Osteocyte (in vitro differentiated cells): Measurements from ENCODE around the gene SUPT4H1. TPM values are rescaled to one million over a fixed set of nuclear protein-coding genes. Genes with fewer than 3 reads are reported as not detected.

ENCODE experiments used
- DNase-seq: peaks from one replicate; pipeline ENCODE4 v3.0.0; 2021; ENCODE audit warnings: mixed read lengths; ENCODE audit not compliant: unreplicated experiment; ENCODE audit errors: extremely low spot score
- H3K27ac Mint-ChIP-seq: one replicate; pipeline ENCODE4 v1.8.0; 2021; ENCODE audit warnings: mild to moderate bottlenecking, mixed read lengths; ENCODE audit not compliant: unreplicated experiment
- H3K27me3 Mint-ChIP-seq: one replicate; pipeline ENCODE4 v1.8.0; 2021; ENCODE audit warnings: mixed read lengths; ENCODE audit not compliant: unreplicated experiment
- H3K36me3 Mint-ChIP-seq: one replicate; pipeline ENCODE4 v1.8.0; 2021; ENCODE audit warnings: mixed read lengths; ENCODE audit not compliant: unreplicated experiment
- H3K4me1 Mint-ChIP-seq: one replicate; pipeline ENCODE4 v1.8.0; 2021; ENCODE audit warnings: mixed read lengths; ENCODE audit not compliant: unreplicated experiment
- H3K4me3 Mint-ChIP-seq: one replicate; pipeline ENCODE4 v1.8.0; 2021; ENCODE audit warnings: mild to moderate bottlenecking, moderate library complexity, mixed read lengths; ENCODE audit not compliant: unreplicated experiment
- H3K9me3 Mint-ChIP-seq: one replicate; pipeline ENCODE4 v1.8.0; 2021; ENCODE audit warnings: mixed read lengths; ENCODE audit not compliant: unreplicated experiment
- total RNA-seq: library from RNA; stranded (reverse); gene quantifications from 2 replicates; pipeline ENCODE4 v1.2.1, GENCODE V29; 2021
- TF ChIP-seq, protein P1 (sequence below): fragments of 200-600 bp; sonication (generic); IDR thresholded peaks from 2 replicates; pipeline ENCODE4 v1.5.0; 2021; ENCODE audit warnings: antibody characterized with exemption, mild to moderate bottlenecking, moderate library complexity

The SUPT4H1 gene
- total RNA-seq, 1 donor from 2014 or later = 77.0 TPM

DNA sequence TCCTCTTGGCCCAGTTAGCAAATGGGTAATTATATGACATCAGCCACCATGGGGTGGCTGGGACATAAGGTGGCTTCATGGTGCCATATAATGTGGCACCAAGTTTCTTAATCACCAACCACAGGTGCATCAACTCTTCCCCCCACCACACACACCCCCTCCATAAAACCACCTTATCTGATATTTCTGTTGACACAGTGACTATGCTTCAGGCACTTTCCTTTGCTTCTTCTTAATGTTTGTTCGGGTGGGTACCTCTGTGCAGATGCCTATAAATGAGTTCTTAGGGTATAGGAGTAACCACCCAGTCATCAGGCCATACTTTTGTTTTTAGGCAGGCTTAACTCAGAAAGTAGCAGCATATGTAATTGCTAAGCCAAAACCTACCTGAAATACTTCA is 35.8 kb upstream of the SUPT4H1 start:
- no peaks in the 10 kb centered on the region for H3K4me1 Mint-ChIP-seq
- H3K27ac Mint-ChIP-seq = no peak overlapping the region
- peaks cover 39% of the 10 kb centered on the region for H3K27me3 Mint-ChIP-seq
- H3K36me3 Mint-ChIP-seq = no peaks in the 10 kb centered on the region
- no peaks in the 10 kb centered on the region for H3K9me3 Mint-ChIP-seq
- H3K4me3 Mint-ChIP-seq = no peak overlapping the region
- TF ChIP-seq, protein P1, sequence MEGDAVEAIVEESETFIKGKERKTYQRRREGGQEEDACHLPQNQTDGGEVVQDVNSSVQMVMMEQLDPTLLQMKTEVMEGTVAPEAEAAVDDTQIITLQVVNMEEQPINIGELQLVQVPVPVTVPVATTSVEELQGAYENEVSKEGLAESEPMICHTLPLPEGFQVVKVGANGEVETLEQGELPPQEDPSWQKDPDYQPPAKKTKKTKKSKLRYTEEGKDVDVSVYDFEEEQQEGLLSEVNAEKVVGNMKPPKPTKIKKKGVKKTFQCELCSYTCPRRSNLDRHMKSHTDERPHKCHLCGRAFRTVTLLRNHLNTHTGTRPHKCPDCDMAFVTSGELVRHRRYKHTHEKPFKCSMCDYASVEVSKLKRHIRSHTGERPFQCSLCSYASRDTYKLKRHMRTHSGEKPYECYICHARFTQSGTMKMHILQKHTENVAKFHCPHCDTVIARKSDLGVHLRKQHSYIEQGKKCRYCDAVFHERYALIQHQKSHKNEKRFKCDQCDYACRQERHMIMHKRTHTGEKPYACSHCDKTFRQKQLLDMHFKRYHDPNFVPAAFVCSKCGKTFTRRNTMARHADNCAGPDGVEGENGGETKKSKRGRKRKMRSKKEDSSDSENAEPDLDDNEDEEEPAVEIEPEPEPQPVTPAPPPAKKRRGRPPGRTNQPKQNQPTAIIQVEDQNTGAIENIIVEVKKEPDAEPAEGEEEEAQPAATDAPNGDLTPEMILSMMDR = no peak
- DNase-seq = no peak

DNA sequence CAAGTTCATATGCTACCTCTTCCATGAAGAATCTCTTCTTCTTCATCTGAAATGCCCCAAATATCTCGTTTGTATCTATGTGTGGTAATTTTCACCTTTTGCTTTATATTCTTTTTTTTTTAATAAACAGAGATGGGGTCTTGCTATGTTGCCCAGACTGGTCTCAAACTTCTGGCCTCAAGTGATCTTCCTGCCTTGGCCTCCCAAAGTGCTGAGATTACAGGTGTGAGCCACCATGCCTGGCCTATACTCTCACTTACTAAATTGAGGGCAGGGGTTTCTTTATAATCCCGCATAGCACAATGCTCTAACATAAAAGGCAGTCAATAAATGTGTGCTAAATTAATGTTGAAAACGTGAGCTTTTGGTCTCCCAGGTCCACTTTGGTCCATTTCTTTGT is 34.7 kb upstream of the SUPT4H1 start:
- H3K4me1 Mint-ChIP-seq = no peaks in the 10 kb centered on the region
- TF ChIP-seq, protein P1 = no peak
- no peaks in the 10 kb centered on the region for H3K9me3 Mint-ChIP-seq
- H3K4me3 Mint-ChIP-seq = no peak overlapping the region
- H3K27me3 Mint-ChIP-seq = peaks cover 43% of the 10 kb centered on the region
- no peak overlapping the region for H3K27ac Mint-ChIP-seq
- H3K36me3 Mint-ChIP-seq = no peaks in the 10 kb centered on the region
- no peak for DNase-seq

DNA sequence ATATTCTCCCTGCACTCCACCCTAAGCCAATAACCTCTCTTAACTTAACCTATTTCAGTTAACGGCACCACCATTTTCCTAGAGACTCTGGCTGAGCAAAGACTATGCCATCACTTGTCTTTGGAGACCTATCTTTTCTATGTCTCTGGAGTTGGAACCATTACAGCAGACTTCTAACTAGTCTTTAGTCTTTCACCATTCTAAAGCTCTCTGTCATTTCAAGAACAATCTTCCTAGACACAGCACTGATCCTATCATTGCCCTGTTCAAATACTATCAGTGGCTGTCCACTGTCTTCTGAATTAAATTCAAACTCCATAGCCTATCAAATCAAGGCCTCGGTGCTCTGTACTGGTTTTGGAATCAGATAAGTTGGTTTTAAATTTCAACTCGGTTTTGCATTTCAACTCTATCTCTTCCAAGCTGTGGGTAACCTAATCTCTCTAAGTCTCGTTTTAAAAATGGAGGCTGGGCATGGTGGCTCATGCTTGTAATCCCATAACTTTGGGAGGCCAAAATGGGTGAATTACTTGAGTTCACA is 33.4 kb upstream of the SUPT4H1 start:
- no peak for DNase-seq
- H3K9me3 Mint-ChIP-seq = no peaks in the 10 kb centered on the region
- H3K27ac Mint-ChIP-seq = no peak overlapping the region
- H3K4me3 Mint-ChIP-seq = no peak overlapping the region
- H3K4me1 Mint-ChIP-seq = no peaks in the 10 kb centered on the region
- H3K27me3 Mint-ChIP-seq = peaks cover 32% of the 10 kb centered on the region
- TF ChIP-seq, protein P1 = no peak
- H3K36me3 Mint-ChIP-seq = no peaks in the 10 kb centered on the region

DNA sequence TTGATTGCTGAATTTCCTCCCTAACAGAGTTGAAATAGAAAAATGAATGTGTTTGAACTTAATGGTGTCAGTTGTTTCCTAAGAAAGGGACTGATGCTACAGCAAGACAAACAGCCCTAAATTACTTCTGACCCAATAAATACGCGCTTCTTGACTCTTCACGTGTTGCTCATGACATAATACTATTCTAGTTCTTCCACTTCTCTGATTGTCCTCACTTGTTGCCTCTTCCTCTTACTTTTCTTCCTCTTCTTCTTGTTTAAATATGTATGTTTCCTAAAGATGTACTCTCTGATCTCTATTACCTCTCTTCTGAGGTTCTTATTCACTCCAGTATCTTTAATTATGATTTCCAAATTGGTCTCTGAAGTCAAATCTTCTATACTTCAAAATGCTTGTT is 32.9 kb upstream of the SUPT4H1 start:
- H3K27me3 Mint-ChIP-seq = peaks cover 30% of the 10 kb centered on the region
- H3K36me3 Mint-ChIP-seq = no peaks in the 10 kb centered on the region
- H3K4me1 Mint-ChIP-seq = no peaks in the 10 kb centered on the region
- H3K4me3 Mint-ChIP-seq = no peak overlapping the region
- no peak overlapping the region for H3K27ac Mint-ChIP-seq
- TF ChIP-seq, protein P1 = no peak
- no peak for DNase-seq
- H3K9me3 Mint-ChIP-seq = no peaks in the 10 kb centered on the region

DNA sequence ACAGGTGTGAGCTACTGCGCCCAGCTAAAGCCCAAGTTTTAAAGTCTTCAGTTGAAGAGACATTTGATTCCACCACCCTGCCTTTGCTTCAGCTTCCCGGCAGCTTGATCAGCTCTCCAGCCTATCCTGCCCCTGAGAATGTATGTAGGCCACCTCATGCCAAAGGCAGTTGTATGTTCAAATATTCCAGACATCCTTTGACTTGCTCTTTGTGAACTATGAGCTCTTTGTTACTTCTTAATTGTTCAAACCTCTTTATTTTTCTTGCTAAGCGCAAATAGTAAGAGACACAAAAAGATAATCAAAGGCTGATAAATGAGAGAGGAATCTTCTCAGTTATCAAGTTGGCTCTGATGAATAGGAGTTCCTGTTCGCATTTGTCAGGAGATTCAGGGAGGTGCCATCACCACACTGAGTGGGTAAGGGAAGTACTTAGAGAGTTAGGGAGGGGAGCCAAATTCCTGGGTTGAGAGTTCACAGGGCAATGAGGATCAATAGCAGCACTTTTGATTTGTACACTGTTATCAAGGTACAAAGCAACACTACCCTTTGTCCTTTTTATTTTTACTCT is 32.0 kb upstream of the SUPT4H1 start:
- Mint-ChIP-seq H3K9me3 (no peaks in the 10 kb centered on the region), H3K4me1 (no peaks in the 10 kb centered on the region), H3K27me3 (peaks cover 21% of the 10 kb centered on the region), H3K27ac (no peak overlapping the region), H3K36me3 (no peaks in the 10 kb centered on the region), H3K4me3 (no peak overlapping the region)
- TF ChIP-seq, protein P1 = no peak
- DNase-seq = no peak
